T-helper 9 cell (primary cell): ENCODE results near the gene PTPRN2.
"Not testable (repeated sequence)": the region's sequence is repeated elsewhere in the genome, so short reads cannot be mapped to it uniquely, and the experiment has no call there.

ENCODE experiments used
- DNase-seq: peaks from one replicate; pipeline ENCODE4 v3.0.0-alpha.2; 2020

PTPRN2 gene

DNA sequence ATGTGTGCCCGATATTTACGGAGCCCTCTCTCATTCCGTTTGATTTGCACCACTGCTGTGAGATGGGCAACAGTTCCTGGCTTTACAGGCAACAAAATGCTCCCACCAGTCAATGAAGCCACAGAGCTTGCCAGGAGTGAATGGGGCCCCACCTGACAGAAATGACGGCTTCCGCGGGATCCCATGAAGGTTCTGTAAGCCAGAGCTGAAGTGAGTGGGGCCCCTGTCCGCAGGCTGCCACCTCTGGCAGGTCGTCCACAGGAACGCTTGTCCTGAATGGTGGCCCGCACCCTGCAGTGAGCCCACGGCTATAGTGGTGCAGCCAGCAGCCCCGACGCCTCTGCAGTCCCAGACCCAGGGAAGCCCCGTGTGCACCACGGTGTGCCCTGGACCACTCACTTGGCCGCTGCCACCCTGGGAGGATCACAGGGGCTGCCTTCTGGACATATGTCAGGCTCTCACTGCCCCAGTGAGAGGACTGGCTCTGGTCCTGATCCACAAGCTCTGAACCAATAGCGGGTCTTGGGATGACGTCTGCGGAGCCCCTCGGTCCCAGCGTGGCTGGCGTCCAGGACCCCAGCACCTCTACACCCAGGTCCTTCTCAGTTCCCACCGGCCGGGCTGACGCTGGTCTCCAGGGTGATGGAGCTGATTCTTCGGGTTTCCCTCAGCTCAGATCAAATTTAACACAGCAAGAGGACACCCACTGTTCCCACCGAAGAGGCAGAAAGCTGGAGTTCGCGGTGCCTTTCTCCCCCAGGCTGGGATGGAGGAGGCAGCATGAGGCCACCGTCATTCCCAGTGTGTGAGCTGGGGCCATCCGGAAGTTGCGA lies 738.9 kb downstream of the PTPRN2 start:
- no peak for DNase-seq

DNA sequence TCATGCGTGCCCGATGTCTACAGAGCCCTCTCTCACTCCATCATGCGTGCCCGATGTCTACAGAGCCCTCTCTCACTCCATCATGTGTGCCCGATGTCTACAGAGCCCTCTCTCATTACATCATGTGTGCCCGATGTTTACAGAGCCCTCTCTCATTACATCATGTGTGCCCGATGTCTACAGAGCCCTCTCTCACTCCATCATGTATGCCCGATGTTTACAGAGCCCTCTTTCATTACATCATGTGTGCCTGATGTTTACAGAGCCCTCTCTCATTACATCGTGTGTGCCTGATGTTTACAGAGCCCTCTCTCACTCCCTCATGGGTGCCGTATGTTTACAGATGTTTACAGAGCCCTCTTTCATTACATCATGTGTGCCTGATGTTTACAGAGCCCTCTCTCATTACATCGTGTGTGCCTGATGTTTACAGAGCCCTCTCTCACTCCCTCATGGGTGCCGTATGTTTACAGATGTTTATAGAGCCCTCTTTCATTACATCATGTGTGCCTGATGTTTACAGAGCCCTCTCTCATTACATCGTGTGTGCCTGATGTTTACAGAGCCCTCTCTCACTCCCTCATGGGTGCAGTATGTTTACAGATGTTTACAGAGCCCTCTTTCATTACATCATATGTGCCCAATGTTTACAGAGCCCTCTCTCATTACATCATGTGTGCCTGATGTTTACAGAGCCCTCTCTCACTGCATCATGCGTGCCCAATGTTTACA lies 739.7 kb downstream of the PTPRN2 start:
- DNase-seq, result not testable (repeated sequence)

DNA sequence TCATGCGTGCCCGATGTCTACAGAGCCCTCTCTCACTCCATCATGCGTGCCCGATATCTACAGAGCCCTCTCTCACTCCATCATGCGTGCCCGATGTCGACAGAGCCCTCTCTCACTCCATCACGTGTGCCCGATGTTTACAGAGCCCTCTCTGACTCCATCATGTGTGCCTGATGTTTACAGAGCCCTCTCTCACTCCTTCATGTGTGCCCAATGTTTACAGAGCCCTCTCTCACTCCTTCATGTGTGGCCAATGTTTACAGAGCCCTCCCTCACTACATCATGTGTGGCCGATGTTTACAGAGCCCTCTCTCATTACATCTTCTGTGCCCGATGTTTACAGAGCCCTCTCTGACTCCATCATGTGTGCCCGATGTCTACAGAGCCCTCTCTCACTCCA lies 740.9 kb downstream of the PTPRN2 start:
- DNase-seq, result not testable (repeated sequence)

DNA sequence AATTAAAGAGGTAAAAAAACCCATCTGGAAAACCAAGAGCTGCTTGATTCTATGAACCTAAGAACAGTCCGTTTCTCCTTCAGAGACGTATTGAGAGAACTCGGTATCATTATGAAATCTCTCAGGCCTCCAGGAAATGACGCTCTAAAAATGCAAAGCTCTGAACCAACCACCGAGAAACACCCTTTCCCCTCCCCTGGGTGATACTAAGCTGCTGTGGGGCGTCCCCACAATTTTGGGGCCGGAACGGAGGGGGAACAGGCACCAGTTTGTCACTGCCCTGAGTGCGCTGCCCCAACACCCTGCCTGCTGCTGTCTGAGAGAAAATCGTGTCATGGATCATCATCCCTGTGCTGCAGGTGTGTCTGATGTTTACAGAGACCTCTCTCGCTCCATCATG lies 741.4 kb downstream of the PTPRN2 start:
- DNase-seq, result no peak

DNA sequence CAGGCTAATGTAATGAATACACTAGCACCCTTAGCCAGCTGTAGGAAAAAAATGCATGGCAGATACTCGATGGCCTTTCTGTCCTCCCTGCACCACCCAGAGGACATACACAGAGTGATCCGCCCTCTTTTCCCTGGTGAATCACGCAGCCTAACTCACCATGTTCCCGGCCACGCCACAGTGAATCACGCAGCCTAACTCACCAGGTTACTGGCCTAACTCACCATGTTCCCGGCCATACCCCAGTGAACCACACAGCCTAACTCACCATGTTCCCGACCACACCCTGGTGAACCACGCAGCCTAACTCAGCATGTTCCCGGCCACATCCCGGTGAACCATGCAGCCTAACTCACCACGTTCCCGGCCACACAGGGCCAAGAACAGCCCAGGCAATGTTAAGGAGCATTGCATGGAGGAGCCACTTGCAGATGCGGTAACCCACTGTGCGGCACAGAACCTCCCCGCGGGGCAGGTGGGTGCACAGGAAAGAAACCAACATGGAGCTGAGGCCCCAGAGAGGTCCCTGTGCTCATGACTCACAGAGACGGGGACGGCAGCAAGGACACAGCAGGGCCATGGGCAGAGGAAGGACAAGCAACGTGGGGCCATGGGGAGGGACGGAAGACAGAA lies 742.3 kb downstream of the PTPRN2 start:
- no peak for DNase-seq

DNA sequence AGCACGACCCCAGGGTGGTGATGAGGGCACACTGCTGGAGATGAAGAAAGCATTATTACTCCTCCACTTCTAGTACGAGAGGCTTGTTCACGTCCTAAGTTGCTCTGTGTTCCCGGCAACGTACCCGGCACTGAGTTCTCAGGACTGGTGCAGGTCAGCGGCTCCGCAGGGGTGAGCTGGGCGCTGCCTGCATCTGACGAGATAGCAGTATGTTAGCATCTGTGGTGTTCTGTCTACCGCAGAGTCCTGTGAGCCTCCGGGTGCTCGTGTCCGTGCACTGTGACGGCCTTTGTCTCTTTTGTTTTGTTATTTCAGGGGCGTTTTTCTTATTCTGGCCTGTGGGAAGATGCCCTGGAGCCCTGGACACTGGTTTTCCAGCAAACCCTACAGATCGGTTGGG lies 743.0 kb downstream of the PTPRN2 start:
- no peak for DNase-seq

DNA sequence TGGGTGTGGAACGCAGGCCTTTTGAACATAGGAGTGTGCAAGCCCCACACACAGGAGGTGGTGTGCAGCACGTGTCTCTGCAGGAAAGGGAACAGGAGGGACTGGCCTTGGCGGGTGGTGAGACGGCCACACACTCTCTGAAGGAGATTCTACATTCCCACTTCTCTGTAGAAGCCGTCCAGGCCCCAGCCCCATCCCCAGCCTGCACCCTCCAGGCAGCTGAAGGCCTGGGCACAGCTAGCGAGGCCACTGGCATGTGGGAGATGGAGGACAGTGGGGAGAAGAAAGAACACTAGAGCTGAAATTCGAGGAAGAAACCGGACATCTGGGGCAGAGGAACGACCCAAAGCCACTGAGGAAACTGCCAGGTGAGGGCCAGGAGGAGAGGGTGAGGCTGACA lies 743.5 kb downstream of the PTPRN2 start:
- DNase-seq, result no peak

DNA sequence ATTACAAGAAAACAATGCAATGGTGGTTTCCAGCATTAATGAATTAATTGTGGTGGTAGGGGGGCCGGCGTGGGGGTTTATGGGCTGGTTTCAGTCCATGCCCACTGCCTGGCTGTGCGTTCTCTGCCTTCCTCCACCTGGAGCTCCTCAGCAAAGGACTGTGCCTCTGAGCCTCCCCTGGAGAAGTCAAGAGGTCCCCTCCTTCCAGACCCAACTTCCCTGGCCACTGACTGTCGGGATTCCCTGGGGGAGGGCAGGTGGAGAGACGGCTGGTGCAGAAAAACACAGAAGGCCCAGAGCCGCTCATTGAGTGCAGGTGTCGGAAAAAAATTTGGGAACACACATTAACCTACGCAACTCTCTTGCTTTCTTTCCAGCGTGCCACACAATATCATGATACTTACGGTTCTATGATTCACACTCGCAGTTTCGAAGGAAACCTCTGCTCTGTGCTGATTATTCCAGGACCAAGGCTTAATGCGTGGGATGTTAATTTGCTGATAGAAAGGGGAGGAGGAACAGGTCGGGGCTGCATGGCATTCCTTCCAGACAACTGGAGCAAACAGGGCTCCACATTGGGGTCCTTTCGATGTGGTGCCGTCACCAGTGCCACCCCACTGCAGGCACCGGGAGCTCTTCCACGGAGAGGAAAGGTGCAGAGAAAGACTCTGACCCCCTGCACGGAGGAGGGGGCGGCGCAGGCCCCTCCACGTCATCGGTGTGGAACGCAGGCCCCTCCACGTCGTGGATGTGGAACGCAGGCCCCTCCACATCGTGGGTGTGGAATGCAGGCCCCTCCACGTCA lies 744.1 kb downstream of the PTPRN2 start:
- no peak for DNase-seq

DNA sequence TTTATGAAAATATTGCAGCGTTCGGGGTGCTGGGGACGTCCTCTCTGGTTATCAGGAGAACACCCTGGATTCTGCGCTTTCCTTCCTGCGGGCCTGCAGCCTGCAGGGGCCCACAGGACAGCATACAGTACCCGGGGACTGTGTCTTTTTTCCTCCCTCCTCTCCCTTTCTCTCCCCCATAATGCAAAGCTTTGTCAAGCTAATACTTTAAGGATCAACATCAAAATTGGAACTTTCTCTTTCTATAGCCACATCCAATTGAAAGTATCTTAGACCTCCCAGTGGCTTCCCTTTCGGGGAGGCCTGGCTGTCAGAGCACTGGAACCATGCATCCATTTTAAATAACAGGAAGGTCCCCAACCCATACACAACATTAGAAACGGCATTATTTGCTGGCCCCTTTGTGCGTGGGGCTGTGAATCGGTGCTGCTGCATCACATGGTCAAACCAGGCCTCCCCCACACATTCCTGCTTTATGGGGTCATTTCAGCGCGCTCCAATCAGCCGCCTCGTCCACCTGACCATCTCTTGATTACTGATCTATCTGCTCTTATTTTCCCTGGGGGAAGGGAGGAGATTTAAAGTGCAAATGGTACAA lies 745.8 kb downstream of the PTPRN2 start:
- no peak for DNase-seq

DNA sequence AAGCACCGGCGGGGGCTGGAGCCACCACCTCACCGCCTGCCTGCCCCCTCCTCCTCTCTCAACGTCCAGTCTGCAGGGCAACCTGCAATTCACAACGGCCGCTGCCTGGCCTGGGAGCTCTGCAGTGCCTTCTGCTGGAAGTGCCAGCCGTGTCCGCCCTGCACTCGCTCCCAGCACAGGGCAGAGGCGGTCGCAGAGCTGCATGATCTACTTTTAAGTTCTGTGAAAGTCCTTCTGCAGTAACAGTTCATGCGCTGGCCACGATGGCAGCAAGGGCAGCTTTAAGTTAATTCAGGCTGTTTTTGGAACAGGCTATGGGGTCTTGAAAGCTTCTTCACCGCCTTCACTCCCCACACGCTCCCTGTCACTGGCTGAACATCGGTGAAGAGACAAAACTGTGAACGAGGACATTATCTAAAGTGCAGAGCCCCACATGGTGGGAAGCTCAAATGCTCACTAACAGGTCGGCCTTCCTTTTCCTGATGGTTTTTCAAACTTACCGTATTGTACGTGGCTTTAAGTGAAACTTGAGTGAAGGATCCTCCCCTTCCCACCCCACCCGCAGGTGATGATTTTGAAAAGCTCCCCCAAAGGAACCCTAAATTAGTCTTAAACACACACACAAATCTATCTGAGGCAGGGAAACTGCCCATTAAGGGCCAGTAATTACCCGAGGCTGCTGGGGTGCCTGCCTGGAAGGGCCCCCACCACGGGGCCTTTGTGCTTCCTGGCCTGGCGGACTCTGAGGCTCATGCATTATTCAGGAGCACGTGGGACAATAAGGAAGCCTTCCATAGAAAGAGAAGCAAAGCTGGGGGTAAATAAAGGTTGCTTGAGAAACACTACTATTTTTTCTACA lies 746.5 kb downstream of the PTPRN2 start:
- no peak for DNase-seq

DNA sequence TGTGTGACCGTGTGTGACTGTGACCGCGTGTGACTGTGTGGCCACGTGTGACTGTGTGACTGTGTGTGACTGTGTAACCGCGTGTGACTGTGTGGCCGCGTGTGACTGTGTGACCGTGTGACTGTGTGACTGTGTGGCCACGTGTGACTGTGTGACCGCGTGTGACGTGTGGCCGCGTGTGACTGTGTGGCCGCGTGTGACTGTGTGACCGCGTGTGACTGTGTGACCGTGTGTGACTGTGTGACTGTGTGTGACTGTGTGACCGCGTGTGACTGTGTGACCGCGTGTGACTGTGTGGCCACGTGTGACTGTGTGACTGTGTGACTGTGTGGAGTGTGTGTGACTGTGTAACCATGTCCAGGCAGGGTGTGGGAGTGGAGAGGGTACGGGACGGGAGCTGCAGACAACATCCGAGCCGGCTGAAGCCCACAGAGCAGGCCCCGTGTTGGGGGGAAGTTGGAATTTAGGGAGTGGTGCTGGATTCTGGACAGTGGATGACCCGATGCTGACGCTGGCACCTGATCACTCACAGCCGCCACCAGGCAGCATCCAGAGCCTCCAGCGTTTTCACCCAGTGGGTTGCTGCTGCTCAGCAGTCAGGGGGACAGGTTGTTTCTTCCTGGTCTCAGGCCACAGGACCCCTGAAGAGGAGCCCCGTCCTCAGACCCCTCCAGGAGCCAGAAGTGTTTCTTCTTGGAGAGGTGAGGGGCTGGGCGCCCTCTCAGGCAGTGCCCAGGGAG lies 747.3 kb downstream of the PTPRN2 start:
- DNase-seq, result no peak

DNA sequence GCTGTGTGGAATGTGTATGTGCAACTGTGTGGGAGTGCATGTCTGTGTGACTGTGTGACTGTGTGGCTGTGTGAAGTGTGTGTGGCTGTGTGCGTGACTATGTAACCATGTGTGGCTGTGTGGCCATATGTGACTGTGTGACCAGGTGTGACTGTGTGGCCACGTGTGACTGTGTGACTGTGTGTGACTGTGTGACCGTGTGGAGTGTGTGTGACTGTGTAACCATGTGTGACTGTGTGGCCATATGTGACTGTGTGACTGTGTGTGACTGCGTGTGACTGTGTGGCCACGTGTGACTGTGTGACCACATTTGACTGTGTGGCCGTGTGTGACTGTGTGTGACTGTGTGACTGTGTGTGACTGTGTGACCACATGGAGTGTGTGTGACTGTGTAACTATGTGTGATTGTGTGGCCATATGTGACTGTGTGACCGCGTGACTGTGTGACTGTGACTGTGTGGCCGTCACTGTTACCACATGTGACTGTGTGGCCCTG lies 747.9 kb downstream of the PTPRN2 start:
- DNase-seq, result no peak

DNA sequence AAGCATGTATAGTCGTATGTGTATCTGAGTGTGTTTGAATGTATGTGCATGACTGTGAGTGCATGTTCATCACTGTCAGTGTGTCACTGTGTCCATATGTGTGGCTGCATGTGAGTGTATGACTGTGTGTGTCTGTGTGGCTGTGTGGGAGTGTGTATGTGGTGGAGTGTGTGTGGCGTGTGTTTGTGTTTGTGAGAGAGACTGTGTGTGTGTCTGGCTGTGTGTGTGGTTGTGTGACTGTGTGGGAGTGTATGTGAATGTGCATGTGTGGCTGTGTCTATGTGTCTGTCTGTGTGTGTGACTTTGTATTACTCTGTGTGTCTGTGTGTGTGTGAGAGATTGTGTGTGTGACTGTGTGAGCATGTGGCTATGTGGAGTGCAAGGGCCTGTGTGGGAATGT lies 748.4 kb downstream of the PTPRN2 start:
- DNase-seq, result no peak

DNA sequence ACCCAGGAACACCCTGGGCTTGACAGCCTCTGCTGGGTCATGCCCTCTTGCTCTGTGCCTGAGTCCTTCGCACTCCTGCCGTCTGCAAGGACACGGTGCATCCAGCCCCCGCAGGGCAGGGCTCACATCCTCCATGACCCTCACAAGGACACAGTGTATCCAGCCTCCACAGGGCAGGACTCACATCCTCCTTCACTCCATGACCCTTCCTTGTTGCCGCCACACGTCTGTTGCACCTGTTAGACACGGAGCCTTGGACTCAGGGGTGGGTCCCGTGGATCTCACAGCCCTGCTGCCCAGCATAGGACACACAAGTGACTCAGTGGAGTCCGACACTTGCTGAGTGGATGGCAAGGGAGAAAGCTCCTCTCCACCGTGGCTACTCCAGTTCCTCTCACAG lies 750.1 kb downstream of the PTPRN2 start:
- no peak for DNase-seq

DNA sequence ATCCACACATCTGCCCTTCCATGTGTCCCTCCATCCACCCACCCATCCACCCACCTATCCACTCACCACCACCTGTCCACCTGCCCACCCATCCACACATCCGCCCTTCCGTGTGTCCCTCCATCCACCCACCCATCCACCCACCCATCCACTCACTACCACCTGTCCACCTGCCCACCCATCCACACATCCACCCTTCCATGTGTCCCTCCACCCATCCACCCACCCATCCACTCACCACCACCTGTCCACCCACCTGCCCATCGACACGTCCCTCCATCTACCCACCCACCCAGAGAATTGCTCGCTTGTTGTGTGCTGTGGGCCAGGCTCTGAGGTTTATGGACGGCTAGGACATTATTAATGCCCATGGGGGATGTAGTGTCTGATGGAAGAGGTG lies 750.6 kb downstream of the PTPRN2 start:
- no peak for DNase-seq

DNA sequence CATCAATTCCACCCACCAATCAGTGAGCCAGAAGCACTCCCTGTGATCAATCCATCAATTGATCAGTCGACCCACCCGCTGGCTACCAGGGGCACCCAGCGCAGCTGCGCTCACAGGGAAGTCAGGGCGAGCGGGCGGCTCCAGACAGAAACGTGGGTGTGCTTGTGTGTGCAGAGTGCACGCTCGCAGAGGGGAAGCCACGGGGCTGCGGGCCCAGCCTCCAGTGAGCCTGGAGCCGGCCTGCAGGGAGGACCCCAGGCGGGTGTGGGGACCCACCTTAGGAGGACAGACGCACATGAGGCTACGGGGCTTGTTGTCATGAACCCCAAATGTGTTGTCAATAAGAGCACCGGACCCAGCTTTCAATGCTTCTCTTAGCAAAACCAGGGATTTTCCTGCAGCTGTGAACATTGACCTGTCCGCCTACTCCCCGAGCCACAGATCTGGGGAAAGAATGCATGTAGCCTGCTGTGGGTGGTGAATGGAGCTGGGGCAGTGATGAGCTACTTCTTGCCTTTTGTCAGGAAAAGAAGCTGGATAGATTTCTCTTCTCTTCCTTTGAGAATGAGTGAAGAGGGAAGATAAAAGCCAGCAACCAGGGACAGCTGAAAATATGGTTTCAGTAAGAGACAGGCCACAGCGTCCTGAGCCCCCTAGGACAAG lies 753.0 kb downstream of the PTPRN2 start:
- no peak for DNase-seq

DNA sequence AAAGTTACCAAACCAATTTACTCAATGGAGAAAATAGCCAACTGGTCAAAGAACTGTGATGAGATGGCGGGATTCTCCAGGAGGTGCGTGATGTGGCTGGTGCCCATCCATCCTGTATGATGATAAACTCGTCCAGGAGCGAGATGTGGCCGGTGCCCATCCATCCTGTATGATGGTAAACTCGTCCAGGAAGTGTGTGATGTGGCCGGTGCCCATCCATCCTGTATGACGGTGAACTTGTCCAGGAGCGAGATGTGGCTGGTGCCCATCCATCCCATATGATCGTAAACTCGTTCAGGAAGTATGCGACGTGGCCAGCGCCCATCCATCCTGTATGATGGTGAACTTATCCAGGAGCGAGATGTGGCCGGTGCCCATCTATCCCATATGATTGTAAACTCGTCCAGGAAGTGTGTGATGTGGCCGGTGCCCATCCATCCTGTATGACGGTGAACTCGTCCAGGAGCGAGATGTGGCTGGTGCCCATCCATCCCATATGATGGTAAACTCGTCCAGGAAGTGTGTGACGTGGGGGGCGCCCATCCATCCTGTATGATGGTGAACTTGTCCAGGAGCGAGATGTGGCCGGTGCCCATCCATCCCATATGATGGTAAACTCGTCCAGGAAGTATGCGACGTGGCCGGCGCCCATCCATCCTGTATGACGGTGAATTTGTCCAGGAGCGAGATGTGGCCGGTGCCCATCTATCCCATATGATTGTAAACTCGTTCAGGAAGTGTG lies 754.6 kb downstream of the PTPRN2 start:
- no peak for DNase-seq

DNA sequence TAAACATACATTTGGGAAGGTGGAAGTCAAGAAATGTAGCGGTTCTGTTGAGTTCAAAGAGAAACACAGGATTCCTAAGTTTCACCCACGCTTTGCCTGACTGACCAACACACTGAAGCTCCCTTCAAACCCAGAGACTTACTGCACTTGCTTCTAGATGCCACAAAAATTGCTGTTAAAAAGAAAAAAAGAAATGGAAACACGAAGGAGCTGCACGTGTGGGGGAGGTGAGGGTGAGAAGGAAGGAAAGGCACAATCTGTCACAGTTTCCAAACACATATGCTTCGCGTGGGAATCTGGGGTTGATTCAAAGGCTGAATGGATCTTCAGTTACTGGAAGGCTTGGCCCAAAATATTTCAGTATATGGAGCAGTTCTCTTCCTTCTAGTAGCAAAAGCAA lies 755.2 kb downstream of the PTPRN2 start:
- DNase-seq, result no peak

DNA sequence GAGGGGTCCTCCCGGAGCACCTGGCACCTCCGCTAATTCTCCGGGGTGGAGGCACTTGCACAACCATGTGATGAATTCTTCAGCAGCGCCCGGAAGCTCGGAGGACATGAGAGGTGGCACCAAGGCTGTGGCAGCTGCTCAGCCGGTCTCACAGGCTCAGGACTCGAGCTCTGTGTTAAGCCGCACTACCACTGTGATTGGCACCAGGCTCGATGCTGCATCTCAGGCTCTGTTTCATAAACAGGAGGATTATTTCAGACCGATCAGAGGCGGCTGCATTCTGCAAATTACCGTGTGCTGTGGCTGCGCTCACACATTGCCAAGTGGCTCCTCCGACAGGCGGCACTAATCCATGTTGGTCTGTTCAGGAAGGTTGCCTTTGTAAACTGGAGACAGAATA lies 755.6 kb downstream of the PTPRN2 start:
- DNase-seq, result no peak
